NCI-H2029 (cell line): ENCODE measurements around the gene PSME2.

Source experiments
- DNase-seq: peaks from one replicate; lab custom pipeline; 2025; lab: John Stamatoyannopoulos, UW

PSME2 gene

GRCh38 chr14:24179294-24179960, 33.0 kb upstream of the PSME2 start:
- DNase-seq = no peak

- no peak for DNase-seq
Observed at GRCh38 chr14:24178399-24179178, 32.2 kb upstream of the PSME2 start.

GRCh38 chr14:24177891-24178290, 31.5 kb upstream of the PSME2 start:
- no peak for DNase-seq

GRCh38 chr14:24177041-24177825, 30.8 kb upstream of the PSME2 start:
- DNase-seq = no peak

GRCh38 chr14:24176599-24176998, 30.2 kb upstream of the PSME2 start:
- DNase-seq = no peak

- DNase-seq = no peak
Observed at GRCh38 chr14:24172871-24173281, 26.5 kb upstream of the PSME2 start.

GRCh38 chr14:24172261-24172860, 26.0 kb upstream of the PSME2 start:
- DNase-seq = no peak

GRCh38 chr14:24171422-24172260, 25.2 kb upstream of the PSME2 start, which contains the start of gene REC8:
Gene REC8, plus strand, starts transcription at chr14:24172080. Its CDS starts 473 bp downstream, at chr14:24172553.
- DNase-seq = no peak

GRCh38 chr14:24167469-24168114, 21.2 kb upstream of the PSME2 start:
- no peak for DNase-seq

- DNase-seq = no peak
Observed at GRCh38 chr14:24165785-24166184, 19.4 kb upstream of the PSME2 start.

- DNase-seq = no peak
Observed at GRCh38 chr14:24164518-24164991, 18.1 kb upstream of the PSME2 start.

- DNase-seq = no peak
Observed at GRCh38 chr14:24162093-24162492, 15.7 kb upstream of the PSME2 start.

GRCh38 chr14:24160850-24161804, 14.7 kb upstream of the PSME2 start, which contains the start of gene IRF9:
Gene IRF9, plus strand, starts transcription at chr14:24161265. Its CDS starts 880 bp downstream, at chr14:24162145.
- peak; percentile 95 for DNase-seq

- DNase-seq = no peak
Observed at GRCh38 chr14:24160499-24160849, 14.1 kb upstream of the PSME2 start.

GRCh38 chr14:24159777-24160498, 13.5 kb upstream of the PSME2 start:
- no peak for DNase-seq

- no peak for DNase-seq
Observed at GRCh38 chr14:24157331-24157730, 10.9 kb upstream of the PSME2 start.

- no peak for DNase-seq
Observed at GRCh38 chr14:24156840-24157239, 10.4 kb upstream of the PSME2 start.

GRCh38 chr14:24155100-24155499, 8.7 kb upstream of the PSME2 start:
- no peak for DNase-seq
